Kidney epithelial cell (primary cell): Measurements from ENCODE around the gene MAPK8. TPM values are rescaled to one million over a fixed set of nuclear protein-coding genes. Genes with fewer than 3 reads are reported as not detected.

Source experiments
- DNase-seq: peaks from one replicate; pipeline ENCODE4 v3.0.0-alpha.2; 2010; ENCODE audit warnings: low read depth
- H3K27me3 ChIP-seq: 2 replicates; pipeline ENCODE4 v1.6.0; 2011; ENCODE audit warnings: low read length; ENCODE audit not compliant: control insufficient read depth, insufficient read depth
- H3K36me3 ChIP-seq: 2 replicates; pipeline ENCODE4 v1.5.1; 2011; ENCODE audit warnings: low read length; ENCODE audit not compliant: control insufficient read depth, insufficient read depth
- H3K4me3 ChIP-seq: 2 replicates; pipeline ENCODE4 v1.5.1; 2011; ENCODE audit warnings: low read depth, mild to moderate bottlenecking, control low read depth, low read length
- total RNA-seq: library from RNA; depleted of rRNA; stranded (reverse); fragments of >200 nt; gene quantifications from 2 replicates; pipeline ENCODE4 v1.2.3, GENCODE V29; 2015
- TF ChIP-seq, protein P1 (sequence below): IDR thresholded peaks from 2 replicates; pipeline ENCODE4 v1.5.1; 2011; ENCODE audit warnings: mild to moderate bottlenecking, moderate library complexity, low read length, control low read depth, inconsistent platforms; ENCODE audit not compliant: insufficient read depth, poor library complexity, severe bottlenecking

MAPK8 gene
- total RNA-seq, 1 donor from 2014 or later, result 61.4 TPM

DNA sequence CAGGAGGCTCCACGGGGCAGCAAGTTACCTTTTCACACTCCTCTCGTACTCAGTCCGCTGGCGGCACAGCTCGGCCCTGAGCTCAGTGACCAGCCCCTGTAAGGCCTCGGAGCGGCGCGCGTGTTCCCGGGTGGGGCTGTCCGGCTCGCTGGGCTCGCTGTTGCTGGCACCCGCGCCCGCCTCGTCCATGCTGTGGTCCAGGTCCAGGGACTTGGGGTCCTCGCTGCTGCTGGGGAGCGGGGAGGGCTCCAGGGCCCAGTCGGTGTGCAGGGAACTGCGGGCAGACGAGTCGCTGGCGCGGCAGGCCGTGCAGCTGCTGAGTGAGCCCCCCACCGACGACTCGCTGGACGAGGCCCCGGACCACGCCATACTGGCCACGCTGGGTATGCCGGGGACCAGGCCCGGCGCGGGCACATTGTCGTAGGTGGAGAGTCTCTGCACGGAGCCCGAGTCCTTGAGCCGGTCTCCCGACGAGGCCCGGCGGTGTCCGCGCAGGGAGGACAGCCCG, 143.8 kb downstream of the MAPK8 start:
- DNase-seq, result no peak
- Histone ChIP-seq H3K4me3 (no peak overlapping the region), H3K27me3 (no peaks in the 10 kb centered on the region), H3K36me3 (no peaks in the 10 kb centered on the region)
- TF ChIP-seq, protein P1, sequence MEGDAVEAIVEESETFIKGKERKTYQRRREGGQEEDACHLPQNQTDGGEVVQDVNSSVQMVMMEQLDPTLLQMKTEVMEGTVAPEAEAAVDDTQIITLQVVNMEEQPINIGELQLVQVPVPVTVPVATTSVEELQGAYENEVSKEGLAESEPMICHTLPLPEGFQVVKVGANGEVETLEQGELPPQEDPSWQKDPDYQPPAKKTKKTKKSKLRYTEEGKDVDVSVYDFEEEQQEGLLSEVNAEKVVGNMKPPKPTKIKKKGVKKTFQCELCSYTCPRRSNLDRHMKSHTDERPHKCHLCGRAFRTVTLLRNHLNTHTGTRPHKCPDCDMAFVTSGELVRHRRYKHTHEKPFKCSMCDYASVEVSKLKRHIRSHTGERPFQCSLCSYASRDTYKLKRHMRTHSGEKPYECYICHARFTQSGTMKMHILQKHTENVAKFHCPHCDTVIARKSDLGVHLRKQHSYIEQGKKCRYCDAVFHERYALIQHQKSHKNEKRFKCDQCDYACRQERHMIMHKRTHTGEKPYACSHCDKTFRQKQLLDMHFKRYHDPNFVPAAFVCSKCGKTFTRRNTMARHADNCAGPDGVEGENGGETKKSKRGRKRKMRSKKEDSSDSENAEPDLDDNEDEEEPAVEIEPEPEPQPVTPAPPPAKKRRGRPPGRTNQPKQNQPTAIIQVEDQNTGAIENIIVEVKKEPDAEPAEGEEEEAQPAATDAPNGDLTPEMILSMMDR, result no peak

DNA sequence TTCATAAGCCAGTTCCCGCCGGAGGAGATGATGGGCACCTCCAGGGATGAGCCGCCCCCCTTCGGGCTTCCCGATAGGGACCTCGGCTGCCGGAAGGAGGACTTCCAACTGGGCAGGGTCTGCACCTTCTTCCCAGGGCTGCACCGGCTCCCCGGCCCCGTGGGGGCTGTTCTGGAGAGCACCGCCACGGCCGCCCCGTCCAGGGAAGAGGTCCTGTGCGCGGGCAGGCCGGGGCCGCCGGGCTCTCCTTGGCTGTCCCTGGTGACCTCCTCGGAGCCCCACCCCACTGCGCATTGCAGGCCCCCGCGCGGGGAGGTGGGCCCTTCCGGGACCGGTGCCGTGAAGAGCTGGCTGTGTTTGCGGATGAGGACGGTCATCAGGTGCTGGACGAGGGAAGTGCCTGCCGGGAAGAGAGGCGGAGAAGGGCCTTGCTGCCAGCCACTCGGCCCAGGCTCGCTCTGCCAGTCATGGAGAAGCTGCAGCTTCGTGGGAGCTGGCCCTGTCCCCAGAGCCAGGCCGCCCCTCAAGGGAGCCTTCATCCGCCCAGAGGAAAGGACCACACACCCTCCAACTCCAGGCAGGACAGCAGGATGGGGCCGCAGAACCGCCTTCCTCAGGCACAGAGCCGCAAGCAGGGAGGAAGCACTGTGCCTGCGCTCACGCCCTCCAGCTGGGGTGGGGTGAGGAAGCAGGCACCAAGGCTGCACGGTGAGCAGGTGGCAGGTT, 144.4 kb downstream of the MAPK8 start:
- no peaks in the 10 kb centered on the region for H3K27me3 ChIP-seq
- DNase-seq, result no peak
- TF ChIP-seq, protein P1, result no peak
- no peaks in the 10 kb centered on the region for H3K36me3 ChIP-seq
- H3K4me3 ChIP-seq, result no peak overlapping the region

DNA sequence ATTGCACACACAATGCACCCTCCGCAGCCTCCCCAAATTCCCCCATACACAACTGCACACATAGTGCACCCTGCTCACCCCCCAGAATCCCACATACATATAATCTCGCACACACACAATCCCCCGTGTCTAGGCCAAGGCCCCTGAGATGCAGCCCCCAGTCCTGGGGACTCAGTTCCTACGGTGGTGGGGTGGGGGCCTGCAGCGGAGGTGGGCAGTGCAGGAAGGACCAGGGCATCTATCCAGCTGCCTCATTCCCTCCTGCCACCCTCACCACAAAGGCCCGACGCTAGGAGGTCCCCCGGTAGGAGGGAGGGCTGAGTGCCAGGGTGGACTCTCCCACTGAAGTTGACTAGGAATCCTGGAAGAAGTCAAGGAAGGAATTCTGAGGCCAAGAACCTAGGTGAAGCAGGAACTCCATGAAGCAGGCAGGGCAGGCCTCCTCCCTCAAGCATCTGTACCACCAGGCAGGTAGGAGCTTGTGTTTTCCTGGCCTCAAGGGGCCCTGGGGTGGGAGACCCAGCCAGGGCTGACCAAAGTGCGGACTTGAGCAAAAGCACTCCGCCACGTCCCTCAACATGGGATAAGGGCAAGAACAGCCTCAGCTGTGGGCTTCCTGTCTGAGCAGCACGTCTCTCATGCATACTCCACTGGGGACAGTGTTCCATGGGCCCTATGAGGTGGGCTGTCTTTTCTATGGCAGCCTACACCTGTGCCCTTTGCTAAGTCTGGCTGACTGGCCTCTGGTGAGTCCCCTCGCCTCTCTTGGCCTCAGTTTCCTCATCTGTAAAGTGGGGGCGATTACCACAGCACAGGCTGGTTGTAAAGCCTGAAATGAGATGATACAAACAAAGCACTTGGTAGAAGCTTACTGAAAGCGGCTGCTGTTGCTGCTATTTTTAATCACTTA, 145.7 kb downstream of the MAPK8 start:
- TF ChIP-seq, protein P1, result no peak
- Histone ChIP-seq H3K27me3 (no peaks in the 10 kb centered on the region), H3K36me3 (no peaks in the 10 kb centered on the region), H3K4me3 (no peak overlapping the region)
- DNase-seq, result no peak

- Histone ChIP-seq H3K27me3 (no peaks in the 10 kb centered on the region), H3K36me3 (no peaks in the 10 kb centered on the region), H3K4me3 (no peak overlapping the region)
- no peak for DNase-seq
- TF ChIP-seq, protein P1, result no peak
These were observed 146.5 kb downstream of the MAPK8 start for GRCh38 chr10:48452879-48453412.

GRCh38 chr10:48453451-48454301, 147.2 kb downstream of the MAPK8 start:
- H3K36me3 ChIP-seq, result no peaks in the 10 kb centered on the region
- no peak overlapping the region for H3K4me3 ChIP-seq
- no peak for DNase-seq
- H3K27me3 ChIP-seq, result no peaks in the 10 kb centered on the region
- TF ChIP-seq, protein P1, result no peak
